ENCODE data around the gene STAC2. TPM values are rescaled to one million over a fixed set of nuclear protein-coding genes. Genes with fewer than 3 reads are reported as not detected.

The STAC2 gene
- total and polyA plus RNA-seq, 9 of the 15 experiments (the other 6 are each of a cell fraction or from before 2014, with no cell fraction given) = not detected

- TF ChIP-seq MNT (conservative IDR thresholded peaks at IDR 0.05) (0 out of 4 replicates have a peak, but pooled peaks of 1 of the 2 experiments have one; percentile 23), ETS1 (conservative IDR thresholded peaks at IDR 0.05; ENCODE audit: control insufficient read depth, low read depth, low read length) (no peak; the same call in 1 of the 2 replicates), FOXA3 (CRISPR knock-in tag; conservative IDR thresholded peaks at IDR 0.05 in 1 of 2, IDR thresholded peaks at IDR 0.05 in 1 of 2) (no peak), FIP1L1 (IDR thresholded peaks at IDR 0.05; ENCODE audit: low read depth, low read length, poor library complexity, severe bottlenecking) (no peak), FOXK1 (CRISPR knock-in tag; IDR thresholded peaks at IDR 0.05; ENCODE audit: borderline replicate concordance) (no peak), STAT5B (CRISPR knock-in tag; IDR thresholded peaks at IDR 0.05) (no peak), NFE2 (IDR thresholded peaks at IDR 0.05; ENCODE audit: low read depth) (no peak), ADNP (tag; IDR thresholded peaks at IDR 0.05) (no peak), CHD1 (IDR thresholded peaks at IDR 0.05; ENCODE audit: low read length) (no peak), HDAC1 (IDR thresholded peaks at IDR 0.05) (0 out of 4 replicates have a peak, but pooled peaks of 1 of the 2 experiments have one; percentile 13), CXXC5 (CRISPR knock-in tag; IDR thresholded peaks at IDR 0.05) (peak; percentile 50), CAMTA2 (CRISPR knock-in tag; conservative IDR thresholded peaks at IDR 0.05) (no peak), BRD4 (IDR thresholded peaks at IDR 0.05) (no peak), KLF16 (IDR thresholded peaks at IDR 0.05) (no peak), SRSF7 (optimal IDR thresholded peaks at IDR 0.05; ENCODE audit: low read depth, low read length) (no peak), ZNF561 (CRISPR knock-in tag; conservative IDR thresholded peaks at IDR 0.05) (no peak)
- TF ChIP-seq, protein P1, sequence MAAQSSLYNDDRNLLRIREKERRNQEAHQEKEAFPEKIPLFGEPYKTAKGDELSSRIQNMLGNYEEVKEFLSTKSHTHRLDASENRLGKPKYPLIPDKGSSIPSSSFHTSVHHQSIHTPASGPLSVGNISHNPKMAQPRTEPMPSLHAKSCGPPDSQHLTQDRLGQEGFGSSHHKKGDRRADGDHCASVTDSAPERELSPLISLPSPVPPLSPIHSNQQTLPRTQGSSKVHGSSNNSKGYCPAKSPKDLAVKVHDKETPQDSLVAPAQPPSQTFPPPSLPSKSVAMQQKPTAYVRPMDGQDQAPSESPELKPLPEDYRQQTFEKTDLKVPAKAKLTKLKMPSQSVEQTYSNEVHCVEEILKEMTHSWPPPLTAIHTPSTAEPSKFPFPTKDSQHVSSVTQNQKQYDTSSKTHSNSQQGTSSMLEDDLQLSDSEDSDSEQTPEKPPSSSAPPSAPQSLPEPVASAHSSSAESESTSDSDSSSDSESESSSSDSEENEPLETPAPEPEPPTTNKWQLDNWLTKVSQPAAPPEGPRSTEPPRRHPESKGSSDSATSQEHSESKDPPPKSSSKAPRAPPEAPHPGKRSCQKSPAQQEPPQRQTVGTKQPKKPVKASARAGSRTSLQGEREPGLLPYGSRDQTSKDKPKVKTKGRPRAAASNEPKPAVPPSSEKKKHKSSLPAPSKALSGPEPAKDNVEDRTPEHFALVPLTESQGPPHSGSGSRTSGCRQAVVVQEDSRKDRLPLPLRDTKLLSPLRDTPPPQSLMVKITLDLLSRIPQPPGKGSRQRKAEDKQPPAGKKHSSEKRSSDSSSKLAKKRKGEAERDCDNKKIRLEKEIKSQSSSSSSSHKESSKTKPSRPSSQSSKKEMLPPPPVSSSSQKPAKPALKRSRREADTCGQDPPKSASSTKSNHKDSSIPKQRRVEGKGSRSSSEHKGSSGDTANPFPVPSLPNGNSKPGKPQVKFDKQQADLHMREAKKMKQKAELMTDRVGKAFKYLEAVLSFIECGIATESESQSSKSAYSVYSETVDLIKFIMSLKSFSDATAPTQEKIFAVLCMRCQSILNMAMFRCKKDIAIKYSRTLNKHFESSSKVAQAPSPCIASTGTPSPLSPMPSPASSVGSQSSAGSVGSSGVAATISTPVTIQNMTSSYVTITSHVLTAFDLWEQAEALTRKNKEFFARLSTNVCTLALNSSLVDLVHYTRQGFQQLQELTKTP (IDR thresholded peaks at IDR 0.05; ENCODE audit: low read depth in 1 of 2, partially characterized antibody in 2 of 2) = no peak
- TF ChIP-seq, protein P2, sequence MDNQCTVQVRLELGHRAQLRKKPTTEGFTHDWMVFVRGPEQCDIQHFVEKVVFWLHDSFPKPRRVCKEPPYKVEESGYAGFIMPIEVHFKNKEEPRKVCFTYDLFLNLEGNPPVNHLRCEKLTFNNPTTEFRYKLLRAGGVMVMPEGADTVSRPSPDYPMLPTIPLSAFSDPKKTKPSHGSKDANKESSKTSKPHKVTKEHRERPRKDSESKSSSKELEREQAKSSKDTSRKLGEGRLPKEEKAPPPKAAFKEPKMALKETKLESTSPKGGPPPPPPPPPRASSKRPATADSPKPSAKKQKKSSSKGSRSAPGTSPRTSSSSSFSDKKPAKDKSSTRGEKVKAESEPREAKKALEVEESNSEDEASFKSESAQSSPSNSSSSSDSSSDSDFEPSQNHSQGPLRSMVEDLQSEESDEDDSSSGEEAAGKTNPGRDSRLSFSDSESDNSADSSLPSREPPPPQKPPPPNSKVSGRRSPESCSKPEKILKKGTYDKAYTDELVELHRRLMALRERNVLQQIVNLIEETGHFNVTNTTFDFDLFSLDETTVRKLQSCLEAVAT (IDR thresholded peaks at IDR 0.05) = no peak
Measured at GRCh38 chr17:39197380-39198185, 28.2 kb downstream of the STAC2 start, which contains the start of gene CACNB1 (continued).

Data from K562 (cell line).